ENCODE data around the gene TSPAN16.

DNA sequence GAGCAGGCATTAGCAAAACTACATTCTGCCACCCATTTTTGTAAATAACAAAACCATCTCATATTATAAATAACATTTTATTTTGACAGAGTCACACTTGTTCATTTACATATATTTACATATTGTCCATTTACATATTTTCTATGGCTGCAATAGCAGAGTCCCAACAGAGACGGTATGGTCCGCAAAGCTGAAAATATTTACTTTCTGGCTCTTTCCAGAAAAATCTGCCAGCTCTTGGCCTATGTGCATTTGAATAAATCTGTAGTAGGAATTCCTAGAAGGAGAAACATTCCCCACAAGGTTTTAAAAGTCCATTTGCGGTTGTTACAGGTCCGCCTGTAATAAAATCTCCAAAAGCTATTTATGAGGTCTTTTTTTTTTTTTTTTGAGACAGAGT is 5.7 kb upstream of the TSPAN16 start:
- TF ChIP-seq NFE2 (CRISPR knock-in tag; IDR thresholded peaks at IDR 0.05) (no peak), PRDM10 (CRISPR knock-in tag; IDR thresholded peaks at IDR 0.05; ENCODE audit: low read depth) (no peak), RFX5 (IDR thresholded peaks at IDR 0.05; ENCODE audit: low read depth, low read length) (no peak), ZC3H4 (CRISPR knock-in tag; IDR thresholded peaks at IDR 0.05; ENCODE audit: borderline replicate concordance) (no peak), FOXK2 (IDR thresholded peaks at IDR 0.05) (no peak), ZNF121 (CRISPR knock-in tag; IDR thresholded peaks at IDR 0.05) (no peak), ZNF446 (CRISPR knock-in tag; IDR thresholded peaks at IDR 0.05) (no peak)
- TF ChIP-seq, protein P1, sequence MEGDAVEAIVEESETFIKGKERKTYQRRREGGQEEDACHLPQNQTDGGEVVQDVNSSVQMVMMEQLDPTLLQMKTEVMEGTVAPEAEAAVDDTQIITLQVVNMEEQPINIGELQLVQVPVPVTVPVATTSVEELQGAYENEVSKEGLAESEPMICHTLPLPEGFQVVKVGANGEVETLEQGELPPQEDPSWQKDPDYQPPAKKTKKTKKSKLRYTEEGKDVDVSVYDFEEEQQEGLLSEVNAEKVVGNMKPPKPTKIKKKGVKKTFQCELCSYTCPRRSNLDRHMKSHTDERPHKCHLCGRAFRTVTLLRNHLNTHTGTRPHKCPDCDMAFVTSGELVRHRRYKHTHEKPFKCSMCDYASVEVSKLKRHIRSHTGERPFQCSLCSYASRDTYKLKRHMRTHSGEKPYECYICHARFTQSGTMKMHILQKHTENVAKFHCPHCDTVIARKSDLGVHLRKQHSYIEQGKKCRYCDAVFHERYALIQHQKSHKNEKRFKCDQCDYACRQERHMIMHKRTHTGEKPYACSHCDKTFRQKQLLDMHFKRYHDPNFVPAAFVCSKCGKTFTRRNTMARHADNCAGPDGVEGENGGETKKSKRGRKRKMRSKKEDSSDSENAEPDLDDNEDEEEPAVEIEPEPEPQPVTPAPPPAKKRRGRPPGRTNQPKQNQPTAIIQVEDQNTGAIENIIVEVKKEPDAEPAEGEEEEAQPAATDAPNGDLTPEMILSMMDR (CRISPR knock-in tag; IDR thresholded peaks at IDR 0.05): no peak
